Ovary (tissue), 9 donors: ENCODE data around the gene PLBD2. TPM values are rescaled to one million over a fixed set of nuclear protein-coding genes. Genes with fewer than 3 reads are reported as not detected.
"Not testable (repeated sequence)": the region's sequence is repeated elsewhere in the genome, so short reads cannot be mapped to it uniquely, and the experiment has no call there.

Experiments
- DNase-seq, 5 donors: peaks; one replicate each; pipeline ENCODE4 v3.0.0-alpha.2; 2019 to 2020
- H3K27ac ChIP-seq, 2 donors: fragments of 200-600 bp; one replicate each; pipeline versions ENCODE4 v1.5.1 to v1.8.0; 2019 to 2022
- H3K27me3 ChIP-seq: fragments of 200-600 bp; one replicate; pipeline ENCODE4 v1.8.0; 2022
- H3K36me3 ChIP-seq: fragments of 200-600 bp; sonication (generic); one replicate; pipeline ENCODE4 v1.5.1; 2019
- H3K4me1 ChIP-seq: one replicate; pipeline ENCODE4 v1.8.1; 2013; ENCODE audit warnings: mild to moderate bottlenecking, moderate library complexity; ENCODE audit not compliant: insufficient read depth
- H3K4me3 ChIP-seq: fragments of 200-600 bp; sonication (generic); one replicate; pipeline ENCODE4 v1.5.1; 2017
- H3K9me3 ChIP-seq, 2 donors: fragments of 200-600 bp in 1 of 2; sonication (generic) in 1 of 2; one replicate each; pipeline versions ENCODE4 v1.5.1 to v1.8.1; 2013 to 2019; ENCODE audit warnings: mild to moderate bottlenecking in 1 of 2, moderate library complexity in 1 of 2
- CTCF ChIP-seq, 3 donors: fragments of 450-650 bp in 2 of 3; fragments of 200-600 bp in 1 of 3; IDR thresholded peaks; one replicate each; pipeline versions ENCODE4 v1.5.1 to v1.8.0; 2016 to 2022; ENCODE audit warnings: antibody characterized with exemption in 3 of 3, mild to moderate bottlenecking in 1 of 3
- EP300 ChIP-seq: sonication (generic); formaldehyde crosslinking; IDR thresholded peaks from one replicate; pipeline ENCODE4 v1.6.1; 2017; ENCODE audit warnings: antibody characterized with exemption
- POLR2A ChIP-seq: fragments of 450-650 bp; IDR thresholded peaks from one replicate; pipeline ENCODE4 v1.6.1; 2017; ENCODE audit warnings: antibody characterized with exemption, mild to moderate bottlenecking, moderate library complexity
- WGBS, 3 donors: extraction: QIAGEN DNeasy Blood & Tissue Kit in 1 of 3; methylation state at CpG; one replicate each; pipeline versions ENCODE4 v1.1.5 to v1.1.7; 2013 to 2017; 5-methylcytosine and 5-hydroxymethylcytosine counted together
- intact Hi-C, 4 donors: fragments of 100-400 bp; cut with DNase I; formaldehyde crosslinking; loops; one replicate each; pipeline versions ENCODE4 v1.11.0 to v1.15.1; 2022 to 2023
- polyA plus RNA-seq, 2 donors: library from polyadenylated mRNA; stranded (reverse); fragments of 200-250 nt in 1 of 2; fragments of 350-450 nt in 1 of 2; fragmentation: Illumina TruSeq in 1 of 2; extraction: RNeasy Lipid Tissue Mini Kit (QIAGEN cat#74804) in 1 of 2; gene quantifications; one replicate each; pipeline ENCODE4 v1.2.3, GENCODE V29; 2013 to 2014
- total RNA-seq, 7 donors: library from RNA; depleted of rRNA in 2 of 7; stranded (reverse); fragments of >200 nt in 2 of 7; fragmentation: NEBNext Ultra II Directional in 3 of 7; extraction: Animal tissue kit (Norgen Biotek cat#: 25700) in 3 of 7; gene quantifications; one replicate each; pipeline versions ENCODE4 v1.1.0 to v1.2.4, GENCODE V29; 2016 to 2023
- donor health status: DM: no; HTN: no; CAD: no; lungs with moderate emphysema.
- donor health status: DM: no; HTN: no; CAD: no.
- donor health status: Bipolar disorder and iron deficiency.
- donor health status: DM: yes; HTN: yes; CAD: no.
- donor health status: DM: no; HTN: no; CAD: no.
- donor health status: DM: yes; HTN: yes; CAD: no.

The PLBD2 gene
- total and polyA plus RNA-seq, 9 donors = 31.5 to 135 (median 81.9) TPM

- H3K4me1 ChIP-seq = peaks cover 9% of the 10 kb centered on the region
- H3K27me3 ChIP-seq = no peaks in the 10 kb centered on the region
- no peak for DNase-seq
- H3K36me3 ChIP-seq = no peaks in the 10 kb centered on the region
- TF ChIP-seq CTCF (IDR thresholded peaks at IDR 0.05) = no peak
- no peak for TF ChIP-seq EP300
- H3K9me3 ChIP-seq = no peaks in the 10 kb centered on the region
- no peak overlapping the region for H3K27ac ChIP-seq
- H3K4me3 ChIP-seq = no peak overlapping the region
- intact Hi-C loops = no loop called here
Observed at GRCh38 chr12:113351089-113351488, 7.3 kb upstream of the PLBD2 start.

GRCh38 chr12:113354192-113354591, 4.2 kb upstream of the PLBD2 start:
- H3K36me3 ChIP-seq, H3K27me3 ChIP-seq, DNase-seq, H3K4me1 ChIP-seq, H3K9me3 ChIP-seq, intact Hi-C loops, H3K4me3 ChIP-seq: not testable (repeated sequence)
- WGBS, 3 donors = 68 to 81% (median 72%) methylated on average over 7 of the region's 7 CpGs
- peak overlapping the region in 1 of 2 donors; percentile 84 for H3K27ac ChIP-seq

GRCh38 chr12:113359133-113359938, 949 bp downstream of the PLBD2 start:
- Histone ChIP-seq H3K36me3 (no peaks in the 10 kb centered on the region), H3K27me3 (no peaks in the 10 kb centered on the region), H3K9me3 (no peaks in the 10 kb centered on the region), H3K27ac (peak overlapping the region; percentile 61 to 84), H3K4me3 (peak overlapping the region; percentile 82), H3K4me1 (peaks cover 13% of the 10 kb centered on the region)
- TF ChIP-seq CTCF (IDR thresholded peaks at IDR 0.05) (no peak), EP300 (no peak)
- intact Hi-C loops = loop anchor here in 2 of 4 donors (5.0 kb wide), 2 partner anchors 162 to 172 kb away; partner anchors contain the start of genes DDX54 (in 1 of the 2) and RITA1 (in 1 of the 2)
- DNase-seq = peak; percentile 65 to 79 (median 78)
- 7 to 10% (median 9%) methylated on average over 11 of the region's 11 CpGs for WGBS, 3 donors

- DNase-seq = peak in 2 of 5 donors; percentile 30 to 34
- TF ChIP-seq EP300 (no peak), CTCF (IDR thresholded peaks at IDR 0.05) (no peak), POLR2A (no peak)
- H3K9me3 ChIP-seq = no peaks in the 10 kb centered on the region
- peak overlapping the region; percentile 82 for H3K4me3 ChIP-seq
- 47 to 53% (median 50%) methylated on average over 9 of the region's 9 CpGs for WGBS, 3 donors
- intact Hi-C loops = loop anchor here in 3 of 4 donors (5.0 to 10.0 kb wide), 3 partner anchors 163 to 173 kb away; partner anchors contain the start of genes DDX54 (in 1 of the 3) and RITA1 (in 1 of the 3)
- no peaks in the 10 kb centered on the region for H3K27me3 ChIP-seq
- no peaks in the 10 kb centered on the region for H3K36me3 ChIP-seq
- peak overlapping the region; percentile 36 to 84 for H3K27ac ChIP-seq
- H3K4me1 ChIP-seq = peaks cover 13% of the 10 kb centered on the region
Observed at GRCh38 chr12:113359939-113360748, 1.8 kb downstream of the PLBD2 start.
